HepG2 (cell line): ENCODE data around the gene GRM8.

Source experiments
- ZNF263 ChIP-seq: sonication (generic); formaldehyde crosslinking; IDR thresholded peaks from 2 replicates; pipeline ENCODE4 v1.4.0; 2020; ENCODE audit warnings: missing genetic modification reagents
- TF ChIP-seq, protein P1 (sequence below): sonication (generic); formaldehyde crosslinking; IDR thresholded peaks from one replicate; pipeline ENCODE4 v1.5.1; 2020; ENCODE audit warnings: mild to moderate bottlenecking, missing genetic modification reagents; ENCODE audit errors: not compliant biosample characterization
- TF ChIP-seq, protein P2 (sequence below): sonication (generic); formaldehyde crosslinking; IDR thresholded peaks from 2 replicates; pipeline ENCODE4 v1.4.0; 2020; ENCODE audit warnings: missing genetic modification reagents, borderline replicate concordance

DNA sequence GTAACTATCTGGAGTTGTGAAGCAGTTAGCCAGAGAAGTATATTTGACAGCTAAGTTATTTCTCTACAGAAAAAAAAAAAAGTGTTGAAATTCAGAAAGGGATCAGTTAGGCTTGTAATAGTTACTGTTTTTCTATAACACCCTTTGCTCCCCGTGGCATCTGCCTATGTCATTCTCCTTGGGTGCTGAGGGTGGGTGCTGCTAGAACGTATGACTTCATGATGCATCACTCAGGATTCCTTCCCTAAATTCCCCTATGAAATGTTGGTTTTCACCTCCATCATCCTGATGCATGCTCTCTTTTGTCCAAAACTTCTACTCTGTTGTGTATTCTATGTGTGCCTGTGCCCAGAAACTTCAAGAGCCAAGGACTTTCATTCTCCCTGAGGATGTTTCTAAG is 536.4 kb downstream of the GRM8 start:
- TF ChIP-seq, protein P1, sequence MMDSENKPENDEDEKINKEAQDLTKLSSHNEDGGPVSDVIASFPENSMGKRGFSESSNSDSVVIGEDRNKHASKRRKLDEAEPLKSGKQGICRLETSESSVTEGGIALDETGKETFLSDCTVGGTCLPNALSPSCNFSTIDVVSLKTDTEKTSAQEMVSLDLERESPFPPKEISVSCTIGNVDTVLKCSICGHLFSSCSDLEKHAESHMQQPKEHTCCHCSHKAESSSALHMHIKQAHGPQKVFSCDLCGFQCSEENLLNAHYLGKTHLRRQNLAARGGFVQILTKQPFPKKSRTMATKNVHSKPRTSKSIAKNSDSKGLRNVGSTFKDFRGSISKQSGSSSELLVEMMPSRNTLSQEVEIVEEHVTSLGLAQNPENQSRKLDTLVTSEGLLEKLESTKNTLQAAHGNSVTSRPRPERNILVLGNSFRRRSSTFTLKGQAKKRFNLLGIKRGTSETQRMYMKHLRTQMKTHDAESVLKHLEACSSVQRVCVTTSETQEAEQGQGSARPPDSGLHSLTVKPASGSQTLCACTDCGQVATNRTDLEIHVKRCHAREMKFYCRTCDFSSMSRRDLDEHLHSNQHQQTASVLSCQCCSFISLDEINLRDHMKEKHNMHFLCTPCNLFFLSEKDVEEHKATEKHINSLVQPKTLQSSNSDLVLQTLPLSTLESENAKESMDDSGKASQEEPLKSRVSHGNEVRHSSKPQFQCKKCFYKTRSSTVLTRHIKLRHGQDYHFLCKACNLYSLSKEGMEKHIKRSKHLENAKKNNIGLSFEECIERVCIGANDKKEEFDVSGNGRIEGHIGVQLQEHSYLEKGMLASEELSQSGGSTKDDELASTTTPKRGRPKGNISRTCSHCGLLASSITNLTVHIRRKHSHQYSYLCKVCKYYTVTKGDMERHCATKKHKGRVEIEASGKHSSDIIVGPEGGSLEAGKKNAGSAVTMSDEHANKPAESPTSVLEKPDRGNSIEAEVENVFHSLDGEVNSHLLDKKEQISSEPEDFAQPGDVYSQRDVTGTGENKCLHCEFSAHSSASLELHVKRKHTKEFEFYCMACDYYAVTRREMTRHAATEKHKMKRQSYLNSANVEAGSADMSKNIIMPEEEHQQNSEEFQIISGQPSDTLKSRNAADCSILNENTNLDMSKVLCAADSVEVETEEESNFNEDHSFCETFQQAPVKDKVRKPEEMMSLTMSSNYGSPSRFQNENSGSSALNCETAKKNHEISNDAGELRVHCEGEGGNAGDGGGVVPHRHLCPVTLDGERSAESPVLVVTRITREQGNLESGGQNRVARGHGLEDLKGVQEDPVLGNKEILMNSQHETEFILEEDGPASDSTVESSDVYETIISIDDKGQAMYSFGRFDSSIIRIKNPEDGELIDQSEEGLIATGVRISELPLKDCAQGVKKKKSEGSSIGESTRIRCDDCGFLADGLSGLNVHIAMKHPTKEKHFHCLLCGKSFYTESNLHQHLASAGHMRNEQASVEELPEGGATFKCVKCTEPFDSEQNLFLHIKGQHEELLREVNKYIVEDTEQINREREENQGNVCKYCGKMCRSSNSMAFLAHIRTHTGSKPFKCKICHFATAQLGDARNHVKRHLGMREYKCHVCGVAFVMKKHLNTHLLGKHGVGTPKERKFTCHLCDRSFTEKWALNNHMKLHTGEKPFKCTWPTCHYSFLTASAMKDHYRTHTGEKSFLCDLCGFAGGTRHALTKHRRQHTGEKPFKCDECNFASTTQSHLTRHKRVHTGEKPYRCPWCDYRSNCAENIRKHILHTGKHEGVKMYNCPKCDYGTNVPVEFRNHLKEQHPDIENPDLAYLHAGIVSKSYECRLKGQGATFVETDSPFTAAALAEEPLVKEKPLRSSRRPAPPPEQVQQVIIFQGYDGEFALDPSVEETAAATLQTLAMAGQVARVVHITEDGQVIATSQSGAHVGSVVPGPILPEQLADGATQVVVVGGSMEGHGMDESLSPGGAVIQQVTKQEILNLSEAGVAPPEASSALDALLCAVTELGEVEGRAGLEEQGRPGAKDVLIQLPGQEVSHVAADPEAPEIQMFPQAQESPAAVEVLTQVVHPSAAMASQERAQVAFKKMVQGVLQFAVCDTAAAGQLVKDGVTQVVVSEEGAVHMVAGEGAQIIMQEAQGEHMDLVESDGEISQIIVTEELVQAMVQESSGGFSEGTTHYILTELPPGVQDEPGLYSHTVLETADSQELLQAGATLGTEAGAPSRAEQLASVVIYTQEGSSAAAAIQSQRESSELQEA (CRISPR knock-in tag): no peak
- TF ChIP-seq, protein P2, sequence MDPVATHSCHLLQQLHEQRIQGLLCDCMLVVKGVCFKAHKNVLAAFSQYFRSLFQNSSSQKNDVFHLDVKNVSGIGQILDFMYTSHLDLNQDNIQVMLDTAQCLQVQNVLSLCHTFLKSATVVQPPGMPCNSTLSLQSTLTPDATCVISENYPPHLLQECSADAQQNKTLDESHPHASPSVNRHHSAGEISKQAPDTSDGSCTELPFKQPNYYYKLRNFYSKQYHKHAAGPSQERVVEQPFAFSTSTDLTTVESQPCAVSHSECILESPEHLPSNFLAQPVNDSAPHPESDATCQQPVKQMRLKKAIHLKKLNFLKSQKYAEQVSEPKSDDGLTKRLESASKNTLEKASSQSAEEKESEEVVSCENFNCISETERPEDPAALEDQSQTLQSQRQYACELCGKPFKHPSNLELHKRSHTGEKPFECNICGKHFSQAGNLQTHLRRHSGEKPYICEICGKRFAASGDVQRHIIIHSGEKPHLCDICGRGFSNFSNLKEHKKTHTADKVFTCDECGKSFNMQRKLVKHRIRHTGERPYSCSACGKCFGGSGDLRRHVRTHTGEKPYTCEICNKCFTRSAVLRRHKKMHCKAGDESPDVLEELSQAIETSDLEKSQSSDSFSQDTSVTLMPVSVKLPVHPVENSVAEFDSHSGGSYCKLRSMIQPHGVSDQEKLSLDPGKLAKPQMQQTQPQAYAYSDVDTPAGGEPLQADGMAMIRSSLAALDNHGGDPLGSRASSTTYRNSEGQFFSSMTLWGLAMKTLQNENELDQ: no peak
- no peak for TF ChIP-seq ZNF263 (CRISPR knock-in tag)
